ENCODE data around the gene CPLANE2. TPM values are rescaled to one million over a fixed set of nuclear protein-coding genes. Genes with fewer than 3 reads are reported as not detected.
"Not testable (repeated sequence)": the region's sequence is repeated elsewhere in the genome, so short reads cannot be mapped to it uniquely, and the experiment has no call there.

CPLANE2 gene
- total RNA-seq, 5 donors from 2014 or later (not counting 1 experiment from before 2014, with no cell fraction given) = 6.6 to 13.2 (median 11.3) TPM

GRCh38 chr1:16218674-16219071 is 18.3 kb downstream of the CPLANE2 start:
- CTCF ChIA-PET = no interaction called here

GRCh38 chr1:16218014-16218673 is 18.8 kb downstream of the CPLANE2 start:
- H3K4me3 Mint-ChIP-seq = peak overlapping the region; percentile 36 to 83 (median 48)
- WGBS (ENCODE audit: insufficient coverage) = 92% methylated on average over 11 of the region's 12 CpGs

More at GRCh38 chr1:16218674-16219071, 18.3 kb downstream of the CPLANE2 start:
- H3K4me3 Mint-ChIP-seq = peak overlapping the region in 2 of 3 donors; percentile 42 to 83
- Histone ChIP-seq H3K27ac (ENCODE audit: low read length) (no peak overlapping the region), H3K9me3 (no peaks in the 10 kb centered on the region), H3K27me3 (replicated peaks in 1 of 2; ENCODE audit: control insufficient read depth in 2 of 2, extremely low read depth in 1 of 2, insufficient read depth in 2 of 2, low read length in 1 of 2) (peaks cover 0 to 12% of the 10 kb centered on the region in 2 experiments), H3K4me1 (ENCODE audit: control insufficient read depth in 1 of 2, extremely low read depth in 1 of 2, insufficient read depth in 2 of 2, low read length in 2 of 2) (peaks cover 4 to 26% of the 10 kb centered on the region in 2 experiments), H3K36me3 (ENCODE audit: control insufficient read depth in 2 of 2, extremely low read depth in 1 of 2, insufficient read depth in 1 of 2, low read length in 1 of 2) (no peaks in the 10 kb centered on the region), H3K4me3 (ENCODE audit: control insufficient read depth in 1 of 2, extremely low read depth in 1 of 2, low read length in 1 of 2) (no peak overlapping the region)
- H3K9me3 Mint-ChIP-seq = no peaks in the 10 kb centered on the region
- 91% methylated on average over 4 of the region's 6 CpGs for WGBS (ENCODE audit: insufficient coverage)
- POLR2A ChIA-PET = no interaction called here
- ATAC-seq (replicated peaks in 1 of 4) = no peak
- H3K27ac Mint-ChIP-seq = peak overlapping the region in 1 of 2 donors; percentile 79
- peaks cover 18 to 25% (median 23%) of the 10 kb centered on the region in 3 donors for H3K4me1 Mint-ChIP-seq
- no peak for DNase-seq
- no peaks in the 10 kb centered on the region for H3K36me3 Mint-ChIP-seq
- no peaks in the 10 kb centered on the region for H3K27me3 Mint-ChIP-seq

GRCh38 chr1:16217061-16217785 is 19.8 kb downstream of the CPLANE2 start:
- no peaks in the 10 kb centered on the region for H3K36me3 ChIP-seq (ENCODE audit: control insufficient read depth in 2 of 2, extremely low read depth in 1 of 2, insufficient read depth in 1 of 2, low read length in 1 of 2)
- CTCF ChIA-PET = interaction anchor here (0.5 to 1.6 kb wide), 8 partner anchors 10 to 654 kb away, joined by 3 to 11 read pairs (median 3); partner anchors contain the start of gene FAM131C (in 1 of the 2)
- POLR2A ChIA-PET = interaction anchor here (0.5 to 1.4 kb wide), 6 partner anchors 9 to 688 kb away, joined by 3 to 12 read pairs (median 7); partner anchors contain the start of gene SPEN (in 1 of the 2)
- H3K27ac ChIP-seq (ENCODE audit: low read length) = no peak overlapping the region
- H3K4me1 ChIP-seq (ENCODE audit: control insufficient read depth in 1 of 2, extremely low read depth in 1 of 2, insufficient read depth in 2 of 2, low read length in 2 of 2) = peaks cover 4 to 26% of the 10 kb centered on the region in 2 experiments
- H3K4me1 Mint-ChIP-seq = peaks cover 18 to 25% (median 23%) of the 10 kb centered on the region in 3 donors
- no peaks in the 10 kb centered on the region for H3K9me3 Mint-ChIP-seq
- H3K4me3 Mint-ChIP-seq = peak overlapping the region; percentile 81 to 83 (median 82)
- 6% methylated on average over 36 of the region's 46 CpGs for WGBS (ENCODE audit: insufficient coverage)
- peak overlapping the region; percentile 63 to 82 for H3K27ac Mint-ChIP-seq
- H3K27me3 Mint-ChIP-seq = no peaks in the 10 kb centered on the region
- peak overlapping the region; percentile 58 to 70 for H3K4me3 ChIP-seq (ENCODE audit: control insufficient read depth in 1 of 2, extremely low read depth in 1 of 2, low read length in 1 of 2)
- ATAC-seq (replicated peaks in 1 of 4) = peak; percentile 97
- H3K27me3 ChIP-seq (replicated peaks in 1 of 2; ENCODE audit: control insufficient read depth in 2 of 2, extremely low read depth in 1 of 2, insufficient read depth in 2 of 2, low read length in 1 of 2) = peaks cover 0 to 14% of the 10 kb centered on the region in 2 experiments
- peak; percentile 75 to 96 (median 85) for DNase-seq
- H3K9me3 ChIP-seq = no peaks in the 10 kb centered on the region
- no peaks in the 10 kb centered on the region for H3K36me3 Mint-ChIP-seq

More at GRCh38 chr1:16218014-16218673, 18.8 kb downstream of the CPLANE2 start:
- ChIA-PET POLR2A (interaction anchor here in 1 of 2 donors (0.7 to 1.4 kb wide), 2 partner anchors 60 to 687 kb away, joined by 5 to 6 read pairs; no protein-coding TSS in a partner anchor), CTCF (no interaction called here)
- H3K27ac ChIP-seq (ENCODE audit: low read length) = no peak overlapping the region
- H3K27me3 ChIP-seq (replicated peaks in 1 of 2; ENCODE audit: control insufficient read depth in 2 of 2, extremely low read depth in 1 of 2, insufficient read depth in 2 of 2, low read length in 1 of 2) = peaks cover 0 to 12% of the 10 kb centered on the region in 2 experiments
- H3K36me3 Mint-ChIP-seq = no peaks in the 10 kb centered on the region
- H3K4me1 Mint-ChIP-seq = peaks cover 18 to 25% (median 23%) of the 10 kb centered on the region in 3 donors
- no peaks in the 10 kb centered on the region for H3K27me3 Mint-ChIP-seq
- peak overlapping the region; percentile 21 to 79 for H3K27ac Mint-ChIP-seq
- no peaks in the 10 kb centered on the region for H3K36me3 ChIP-seq (ENCODE audit: control insufficient read depth in 2 of 2, extremely low read depth in 1 of 2, insufficient read depth in 1 of 2, low read length in 1 of 2)
- DNase-seq (no peak), ATAC-seq (replicated peaks in 1 of 4) (no peak)
- no peaks in the 10 kb centered on the region for H3K9me3 Mint-ChIP-seq
- peaks cover 4 to 26% of the 10 kb centered on the region in 2 experiments for H3K4me1 ChIP-seq (ENCODE audit: control insufficient read depth in 1 of 2, extremely low read depth in 1 of 2, insufficient read depth in 2 of 2, low read length in 2 of 2)
- no peaks in the 10 kb centered on the region for H3K9me3 ChIP-seq
- peak overlapping the region in 1 of 2 donors; percentile 58 for H3K4me3 ChIP-seq (ENCODE audit: control insufficient read depth in 1 of 2, extremely low read depth in 1 of 2, low read length in 1 of 2)

GRCh38 chr1:16215882-16216753 is 20.9 kb downstream of the CPLANE2 start:
- CTCF ChIA-PET = interaction anchor here (0.6 to 1.6 kb wide), 4 partner anchors 9 to 143 kb away, joined by 3 to 5 read pairs (median 4); partner anchors contain the start of gene FAM131C (in 1 of the 2)
- Histone ChIP-seq H3K27ac (ENCODE audit: low read length) (no peak overlapping the region), H3K4me3 (ENCODE audit: control insufficient read depth in 1 of 2, extremely low read depth in 1 of 2, low read length in 1 of 2) (peak overlapping the region; percentile 58 to 70), H3K36me3 (ENCODE audit: control insufficient read depth in 2 of 2, extremely low read depth in 1 of 2, insufficient read depth in 1 of 2, low read length in 1 of 2) (no peaks in the 10 kb centered on the region), H3K9me3 (no peaks in the 10 kb centered on the region), H3K27me3 (replicated peaks in 1 of 2; ENCODE audit: control insufficient read depth in 2 of 2, extremely low read depth in 1 of 2, insufficient read depth in 2 of 2, low read length in 1 of 2) (peaks cover 0 to 15% of the 10 kb centered on the region in 2 experiments), H3K4me1 (ENCODE audit: control insufficient read depth in 1 of 2, extremely low read depth in 1 of 2, insufficient read depth in 2 of 2, low read length in 2 of 2) (peaks cover 4 to 26% of the 10 kb centered on the region in 2 experiments)
- WGBS (ENCODE audit: insufficient coverage) = 18% methylated on average over 24 of the region's 33 CpGs
- no peaks in the 10 kb centered on the region for H3K9me3 Mint-ChIP-seq
- DNase-seq (peak in 29 of 35 experiments; percentile 17 to 64 (median 46)), ATAC-seq (replicated peaks in 1 of 4) (peak in 2 of 4 experiments; percentile 18 to 21)
- peak overlapping the region; percentile 81 to 83 (median 82) for H3K4me3 Mint-ChIP-seq
- peak overlapping the region in 1 of 2 donors; percentile 82 for H3K27ac Mint-ChIP-seq
- POLR2A ChIA-PET = interaction anchor here (0.5 to 0.6 kb wide), 3 partner anchors 24 to 368 kb away, joined by 3 to 12 read pairs (median 3); partner anchors contain the start of gene SPEN (in 1 of the 2)
- H3K36me3 Mint-ChIP-seq = no peaks in the 10 kb centered on the region
- peaks cover 18 to 25% (median 23%) of the 10 kb centered on the region in 3 donors for H3K4me1 Mint-ChIP-seq
- no peaks in the 10 kb centered on the region for H3K27me3 Mint-ChIP-seq

DNA sequence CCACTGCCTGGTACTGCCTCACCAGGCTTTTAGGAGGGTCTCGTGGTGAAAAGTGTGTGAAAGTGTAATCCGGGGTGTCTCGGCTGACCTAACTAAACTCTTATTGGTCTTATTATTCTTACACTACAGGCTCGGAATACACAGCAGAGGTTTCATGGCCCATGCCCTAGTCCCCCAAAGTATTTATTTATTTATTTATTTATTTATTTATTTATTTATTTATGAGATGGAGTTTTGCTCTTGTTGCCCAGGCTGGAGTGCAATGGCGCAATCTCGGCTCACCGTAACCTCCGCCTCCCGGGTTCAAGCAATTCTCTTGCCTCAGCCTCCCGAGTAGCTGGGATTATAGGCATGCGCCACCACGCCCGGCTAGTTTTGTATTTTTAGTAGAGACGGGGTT is 21.7 kb downstream of the CPLANE2 start:
- H3K27ac Mint-ChIP-seq; H3K36me3 Mint-ChIP-seq; H3K36me3 ChIP-seq (ENCODE audit: control insufficient read depth in 2 of 2, extremely low read depth in 1 of 2, insufficient read depth in 1 of 2, low read length in 1 of 2); POLR2A ChIA-PET; H3K4me3 ChIP-seq (ENCODE audit: control insufficient read depth in 1 of 2, extremely low read depth in 1 of 2, low read length in 1 of 2); H3K9me3 Mint-ChIP-seq; H3K27ac ChIP-seq (ENCODE audit: low read length); H3K9me3 ChIP-seq; H3K27me3 Mint-ChIP-seq; H3K4me3 Mint-ChIP-seq; DNase-seq; ATAC-seq (replicated peaks in 1 of 4): not testable (repeated sequence)
- Histone ChIP-seq H3K27me3 (replicated peaks in 1 of 2; ENCODE audit: control insufficient read depth in 2 of 2, extremely low read depth in 1 of 2, insufficient read depth in 2 of 2, low read length in 1 of 2) (peaks cover 0 to 15% of the 10 kb centered on the region in 2 experiments), H3K4me1 (ENCODE audit: control insufficient read depth in 1 of 2, extremely low read depth in 1 of 2, insufficient read depth in 2 of 2, low read length in 2 of 2) (peaks cover 4 to 26% of the 10 kb centered on the region in 2 experiments)
- H3K4me1 Mint-ChIP-seq = peaks cover 18 to 25% (median 23%) of the 10 kb centered on the region in 3 donors
- CTCF ChIA-PET = interaction anchor here in 1 of 2 donors (0.6 kb wide), 1 partner anchor 16 kb away, joined by 3 read pairs; no protein-coding TSS in a partner anchor
- WGBS (ENCODE audit: insufficient coverage) = no CpG with 5 or more reads among the region's 14 CpGs
